Measurements from ENCODE around the gene ASZ1.

The ASZ1 gene

GRCh38 chr7:117403737-117404136 lies 23.6 kb downstream of the ASZ1 start:
- DNase-seq: no peak

GRCh38 chr7:117402109-117402508 lies 25.2 kb downstream of the ASZ1 start:
- no peak for DNase-seq

GRCh38 chr7:117401293-117402002 lies 25.8 kb downstream of the ASZ1 start:
- DNase-seq: no peak

GRCh38 chr7:117399820-117400422 lies 27.4 kb downstream of the ASZ1 start:
- no peak for DNase-seq

- no peak for DNase-seq
Observed at GRCh38 chr7:117395743-117396142, 31.6 kb downstream of the ASZ1 start.

GRCh38 chr7:117393781-117394180 lies 33.5 kb downstream of the ASZ1 start:
- DNase-seq: no peak

- DNase-seq: no peak
Observed at GRCh38 chr7:117389871-117390270, 37.4 kb downstream of the ASZ1 start.

- no peak for DNase-seq
Observed at GRCh38 chr7:117386110-117386706, 41.1 kb downstream of the ASZ1 start.

- DNase-seq: peak in 1 of 51 donors; percentile 22
Observed at GRCh38 chr7:117385363-117386109, 41.8 kb downstream of the ASZ1 start.

- DNase-seq: no peak
Observed at GRCh38 chr7:117384688-117385362, 42.5 kb downstream of the ASZ1 start.

GRCh38 chr7:117383483-117384189 lies 43.7 kb downstream of the ASZ1 start:
- no peak for DNase-seq

- no peak for DNase-seq
Observed at GRCh38 chr7:117383046-117383445, 44.2 kb downstream of the ASZ1 start.

- DNase-seq: no peak
Observed at GRCh38 chr7:117381362-117381761, 45.9 kb downstream of the ASZ1 start.

GRCh38 chr7:117375380-117375779 lies 51.9 kb downstream of the ASZ1 start:
- no peak for DNase-seq

GRCh38 chr7:117372073-117372472 lies 55.2 kb downstream of the ASZ1 start:
- DNase-seq: no peak

GRCh38 chr7:117364339-117365080 lies 62.8 kb downstream of the ASZ1 start:
- no peak for DNase-seq

- no peak for DNase-seq
Observed at GRCh38 chr7:117362294-117362888, 64.9 kb downstream of the ASZ1 start.

GRCh38 chr7:117350027-117350426 lies 77.3 kb downstream of the ASZ1 start:
- peak in 12 of 51 donors; percentile 1 to 63 (median 12) for DNase-seq

GRCh38 chr7:117349570-117349969 lies 77.7 kb downstream of the ASZ1 start:
- DNase-seq: peak in 2 of 51 donors; percentile 12 to 51
